DMS 273 (cell line): ENCODE data around the gene SHC3.

Source experiments
- DNase-seq: peaks from one replicate; lab custom pipeline; 2025; ENCODE audit not compliant: unreplicated experiment; lab: John Stamatoyannopoulos, UW

Gene SHC3

DNA sequence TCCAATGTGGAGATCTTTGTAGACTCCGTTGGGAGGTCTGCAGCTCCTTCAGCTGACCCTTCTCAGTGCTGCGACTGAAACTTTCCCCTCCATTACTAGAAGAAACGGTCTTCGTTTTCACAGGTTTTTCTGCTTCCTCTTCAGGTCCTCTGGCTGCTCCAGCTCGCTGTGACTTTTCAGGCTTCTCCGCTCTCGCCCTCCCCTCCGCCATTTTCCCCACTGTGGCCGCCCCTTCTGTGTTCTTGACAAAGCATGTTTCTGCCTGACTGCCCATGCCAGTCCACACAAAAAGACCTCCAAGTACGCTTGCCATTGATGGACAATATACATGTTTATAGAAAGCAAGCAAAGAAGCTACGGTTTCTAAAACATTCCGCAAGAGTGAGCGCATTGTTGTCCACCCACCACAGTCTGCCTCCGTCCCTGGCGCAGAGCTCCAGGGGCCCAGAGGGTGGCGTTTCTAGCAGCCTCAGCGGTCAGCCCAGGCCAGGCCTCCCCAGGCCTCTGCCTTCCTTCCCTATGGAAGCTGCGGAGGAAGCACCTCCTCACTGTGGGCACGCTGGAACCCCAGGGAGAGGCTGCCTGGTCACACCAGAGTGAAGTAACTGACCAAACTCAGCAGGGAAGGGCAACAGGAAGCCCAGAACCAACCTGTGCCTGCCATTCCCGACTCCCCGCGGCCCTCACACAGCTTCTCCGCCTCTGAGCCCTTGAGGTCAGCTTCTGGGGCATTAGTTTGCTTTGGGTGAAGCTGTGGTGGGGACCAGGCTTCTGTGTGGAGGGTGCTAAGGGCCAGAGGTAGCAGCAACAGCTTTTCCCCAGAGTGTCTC is 207.3 kb downstream of the SHC3 start:
- no peak for DNase-seq

DNA sequence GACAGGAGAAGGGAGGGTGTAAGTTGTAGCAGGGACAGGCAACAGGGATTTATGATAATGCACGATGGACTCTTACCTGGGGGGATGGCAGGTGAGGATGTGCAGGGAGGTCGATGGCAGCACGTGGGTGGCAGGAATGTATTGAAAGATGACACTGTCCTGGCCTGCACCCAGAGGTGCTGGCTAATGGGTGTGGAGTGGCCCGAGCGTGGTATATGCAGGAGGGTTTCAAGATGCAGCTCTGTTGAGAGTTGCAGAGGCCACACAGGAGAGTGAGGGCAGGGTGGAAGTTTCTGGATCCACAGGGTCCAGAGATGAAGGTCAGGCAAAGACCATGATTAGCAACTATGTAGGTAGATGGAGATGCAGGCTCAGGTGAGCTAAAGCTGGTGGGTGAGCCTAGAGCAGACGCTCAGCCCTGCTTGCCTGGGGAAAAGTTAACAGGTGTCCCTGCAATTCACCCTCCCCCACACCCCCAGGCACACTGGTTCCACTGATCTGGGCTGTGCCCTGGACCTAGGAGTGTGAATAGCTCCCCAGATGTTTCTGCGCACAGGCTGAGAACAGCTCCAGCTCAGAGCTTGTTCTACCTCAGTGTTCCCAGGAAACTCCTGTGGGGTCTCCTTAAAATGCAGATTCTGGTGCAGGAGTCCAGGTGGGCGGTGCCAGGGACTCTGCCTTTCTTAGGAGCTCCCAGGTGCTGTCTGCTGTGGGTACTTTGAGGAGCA is 208.8 kb downstream of the SHC3 start:
- DNase-seq: no peak

DNA sequence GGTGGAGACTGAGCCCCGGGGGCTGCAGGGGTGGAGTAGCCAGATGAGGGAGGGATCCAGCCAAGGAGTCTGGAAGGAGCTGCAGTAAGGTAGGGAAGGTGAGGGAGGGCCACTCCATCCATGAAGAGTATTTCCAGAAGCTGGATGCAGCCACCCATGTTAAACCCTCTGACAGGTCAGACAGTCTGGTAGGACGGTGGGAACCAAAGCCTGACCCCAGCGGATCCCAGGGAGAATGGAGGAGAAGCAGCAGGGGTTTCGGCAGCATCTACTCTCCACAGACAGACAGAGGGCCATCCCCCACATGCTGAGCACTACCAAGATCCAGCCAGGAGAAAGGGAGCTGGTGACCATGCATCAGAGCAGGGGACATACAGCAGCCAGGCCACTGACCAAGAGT is 209.8 kb downstream of the SHC3 start:
- DNase-seq: no peak

DNA sequence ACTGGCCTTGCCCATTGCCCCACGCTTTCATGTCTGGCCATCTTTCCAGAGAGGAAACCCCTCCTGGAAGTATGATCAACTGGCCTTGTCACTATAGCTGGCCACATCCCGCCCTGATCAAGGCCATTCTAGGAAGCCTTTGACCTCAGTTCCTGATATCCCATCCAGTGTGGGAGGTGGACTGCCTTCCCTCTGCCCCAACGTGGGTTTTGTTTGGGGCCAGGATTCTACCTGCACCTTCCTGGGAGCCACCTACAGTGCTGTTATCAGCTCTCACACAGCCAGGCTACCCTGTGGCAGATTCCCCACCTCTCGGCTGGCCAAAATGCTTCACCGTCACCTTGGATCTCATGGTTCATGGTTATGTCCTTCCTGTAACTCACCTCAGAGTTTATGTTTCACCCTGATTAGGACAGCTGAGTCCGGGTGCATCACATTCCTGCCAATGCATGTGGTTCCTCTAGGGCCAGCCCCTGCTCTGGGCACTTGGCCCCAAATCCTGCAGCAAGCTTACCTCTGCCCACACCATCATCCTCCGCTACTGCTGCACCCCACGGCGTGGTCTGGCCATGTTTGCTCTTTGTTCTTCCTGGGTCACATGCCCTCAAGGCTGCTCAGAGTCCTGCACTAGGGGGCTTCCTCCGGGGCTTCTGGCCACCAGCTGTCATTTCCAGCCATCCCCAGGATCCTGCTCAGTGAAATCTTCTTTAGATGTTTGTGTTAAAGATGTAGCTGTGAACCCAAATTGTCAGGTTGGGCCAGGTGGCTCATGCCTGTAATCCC is 211.5 kb downstream of the SHC3 start:
- DNase-seq: no peak

DNA sequence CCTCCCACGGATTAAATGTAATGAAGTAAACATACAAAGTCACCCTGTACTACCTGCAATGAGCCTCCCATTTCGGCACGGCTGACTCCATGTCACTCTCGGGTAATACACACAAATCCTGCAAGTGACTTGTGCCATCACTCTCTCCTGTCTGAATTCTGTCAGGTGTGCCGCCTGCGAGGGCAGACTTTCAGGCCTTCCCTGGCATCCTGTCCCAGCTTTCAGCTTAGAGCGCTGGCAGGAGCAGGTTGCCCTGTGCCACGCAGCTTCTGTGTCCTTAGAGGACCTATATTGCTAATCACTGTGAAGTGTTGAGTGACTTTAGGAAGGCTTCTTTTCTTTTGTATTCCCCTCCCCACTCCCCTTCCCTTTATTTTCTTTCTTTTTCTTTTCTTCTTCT is 213.1 kb downstream of the SHC3 start:
- DNase-seq: no peak

DNA sequence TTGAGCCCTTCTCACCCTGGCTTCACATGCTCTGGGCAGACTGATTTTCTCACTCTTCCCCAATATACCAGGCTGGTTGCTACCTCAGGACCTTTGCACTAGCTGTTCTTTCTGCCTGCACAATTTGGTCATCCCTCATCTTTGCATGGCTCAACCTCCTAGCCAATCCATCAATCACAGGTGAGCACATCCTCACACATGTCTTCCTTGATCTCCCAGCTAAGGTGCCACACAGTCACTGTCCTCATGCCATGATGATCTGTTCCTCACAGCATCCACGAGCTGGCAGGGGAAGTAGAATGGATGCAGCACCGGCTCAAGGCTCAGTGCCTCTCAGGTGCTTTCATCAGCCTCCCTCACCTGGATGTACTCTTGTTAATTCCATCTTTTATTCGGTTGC is 218.0 kb downstream of the SHC3 start:
- no peak for DNase-seq

DNA sequence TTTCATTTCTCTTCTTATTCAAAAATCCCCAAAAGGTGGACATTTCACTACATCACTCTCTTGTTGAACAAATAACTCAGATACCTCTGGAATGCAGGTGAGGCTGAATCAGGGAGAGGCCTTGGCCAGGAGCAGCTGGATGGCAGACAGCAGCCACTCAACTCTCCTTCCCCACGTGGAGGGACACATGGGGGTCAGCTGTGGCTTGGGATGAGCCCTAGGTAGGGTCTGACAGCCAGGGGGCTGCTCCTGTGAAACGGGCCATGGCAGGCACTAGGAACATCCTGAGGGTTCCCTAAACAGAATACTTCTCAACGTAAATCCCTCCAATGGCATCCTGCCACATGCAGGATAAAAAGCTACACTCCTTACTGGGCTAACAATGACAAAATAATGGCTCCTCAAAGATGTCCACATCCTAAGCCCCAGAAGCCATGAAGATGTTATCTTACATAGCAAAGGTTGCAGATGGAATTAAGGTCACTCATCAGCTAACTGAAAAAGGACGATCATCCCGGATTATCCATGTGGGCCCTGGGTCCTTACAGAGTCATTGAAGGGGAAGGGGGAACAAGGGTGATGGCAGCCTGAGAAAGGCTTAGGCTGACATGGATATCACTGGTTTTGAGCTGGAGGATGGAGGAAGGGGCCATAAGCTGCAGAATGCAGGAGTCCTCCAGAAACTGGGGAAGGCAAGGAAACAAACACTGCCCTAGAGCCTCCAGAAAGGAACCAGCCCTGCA is 218.7 kb downstream of the SHC3 start:
- no peak for DNase-seq

DNA sequence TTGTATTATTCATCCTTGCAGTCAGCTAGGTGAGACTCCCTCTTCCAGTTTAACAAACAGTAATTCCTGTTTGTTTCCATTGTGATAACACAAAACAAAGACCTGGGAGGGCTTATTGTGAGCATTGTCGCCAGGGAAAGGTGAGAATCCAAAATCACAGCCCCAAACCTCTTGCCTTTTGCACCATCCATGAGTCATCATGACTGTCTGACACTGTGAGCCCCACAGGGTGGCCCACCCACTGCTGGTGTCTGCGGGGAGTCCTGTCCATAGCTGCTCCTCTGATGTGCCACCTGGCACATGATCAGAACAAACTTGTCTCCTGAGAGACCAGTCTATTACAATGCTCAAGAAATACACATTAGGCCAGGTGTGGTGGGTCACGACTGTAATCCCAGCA is 221.1 kb downstream of the SHC3 start:
- DNase-seq: no peak
